IPS-NIHi7 (cell line): ENCODE results near the gene FBXL13.
A peak's percentile ranks its signal among the peaks of the same experiment; 100 is the strongest.
"Not testable (repeated sequence)": the region's sequence is repeated elsewhere in the genome, so short reads cannot be mapped to it uniquely, and the experiment has no call there.

Experiments used
- DNase-seq: peaks from one replicate; pipeline ENCODE4 v3.0.0; 2012; ENCODE audit warnings: mixed read lengths; ENCODE audit errors: extremely low spot score

The FBXL13 gene

GRCh38 chr7:102983602-102984001, 91.0 kb downstream of the FBXL13 start:
- DNase-seq: no peak

DNA sequence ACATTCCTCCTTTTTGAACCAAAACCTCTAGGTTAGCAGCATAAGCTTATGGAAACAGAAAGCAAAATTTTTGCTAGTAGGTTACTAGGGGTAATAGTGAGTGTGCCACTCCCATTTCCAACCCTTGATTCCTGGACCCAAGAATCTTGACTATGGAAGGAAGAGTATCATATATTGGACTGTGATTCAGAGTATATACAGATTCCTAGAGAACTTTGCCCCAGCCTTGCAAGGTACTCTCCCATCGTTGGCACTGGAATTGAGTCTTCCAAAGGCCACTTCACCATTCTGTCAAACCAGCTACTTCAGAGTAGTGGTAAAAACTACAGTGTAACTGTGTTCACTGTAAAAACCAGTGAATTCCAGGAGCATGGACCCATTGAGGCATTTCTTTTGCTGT, 92.4 kb downstream of the FBXL13 start:
- no peak for DNase-seq

DNA sequence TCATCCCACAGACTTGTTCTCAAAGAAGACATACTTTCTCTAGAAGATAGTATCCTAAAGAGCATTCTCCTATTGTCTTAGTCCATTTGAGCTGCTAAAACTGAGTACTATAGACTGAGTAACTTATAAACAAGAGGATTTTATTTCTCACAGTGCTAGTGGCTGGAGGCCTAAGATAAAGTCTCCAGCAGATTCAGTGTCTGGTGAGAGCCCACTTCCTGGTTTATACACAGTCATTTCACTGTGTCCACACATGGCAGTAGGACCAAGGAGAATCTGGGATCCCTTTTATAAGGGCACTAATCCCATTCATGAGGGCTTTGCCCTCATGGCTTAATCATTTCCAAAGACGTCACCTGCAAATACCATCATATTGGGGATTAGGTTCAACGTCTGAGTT, 93.1 kb downstream of the FBXL13 start:
- DNase-seq: no peak

DNA sequence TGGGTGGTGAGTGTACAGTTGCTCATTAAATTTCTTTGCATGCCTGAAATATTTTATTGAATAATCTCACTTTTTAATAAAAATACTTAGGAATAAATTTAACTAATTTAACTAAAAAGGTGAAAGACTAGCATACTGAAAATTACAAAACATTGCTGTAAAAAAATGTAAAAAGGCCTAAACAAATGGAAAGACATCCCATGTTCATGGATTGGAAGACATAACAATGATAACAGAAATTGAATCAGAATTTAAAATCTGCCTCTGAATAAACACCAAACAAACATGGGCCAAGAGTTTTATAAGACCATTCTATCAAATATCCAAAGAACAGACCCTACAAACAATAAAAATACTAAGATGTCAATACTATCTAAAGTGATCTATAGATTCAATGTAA, 94.9 kb downstream of the FBXL13 start:
- no peak for DNase-seq

DNA sequence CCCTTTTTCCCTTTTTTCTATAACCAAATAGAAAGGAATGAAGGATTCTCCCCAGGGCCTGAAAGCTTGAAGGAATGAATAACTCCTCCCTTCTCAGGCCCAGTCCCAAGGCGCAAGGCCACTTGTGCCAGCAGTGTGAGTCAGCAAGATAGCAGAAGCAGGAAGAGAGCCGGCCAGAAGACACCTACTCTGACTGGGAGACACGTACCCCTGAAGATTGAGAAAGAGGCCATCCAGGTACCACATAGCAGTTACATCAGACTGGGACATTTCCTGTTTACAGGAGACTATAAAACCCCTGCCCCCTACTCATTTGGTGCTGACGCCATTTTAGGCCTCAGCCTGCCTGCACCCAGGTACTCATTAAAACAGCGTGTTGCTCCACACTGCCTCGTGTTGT, 96.3 kb downstream of the FBXL13 start:
- no peak for DNase-seq

DNA sequence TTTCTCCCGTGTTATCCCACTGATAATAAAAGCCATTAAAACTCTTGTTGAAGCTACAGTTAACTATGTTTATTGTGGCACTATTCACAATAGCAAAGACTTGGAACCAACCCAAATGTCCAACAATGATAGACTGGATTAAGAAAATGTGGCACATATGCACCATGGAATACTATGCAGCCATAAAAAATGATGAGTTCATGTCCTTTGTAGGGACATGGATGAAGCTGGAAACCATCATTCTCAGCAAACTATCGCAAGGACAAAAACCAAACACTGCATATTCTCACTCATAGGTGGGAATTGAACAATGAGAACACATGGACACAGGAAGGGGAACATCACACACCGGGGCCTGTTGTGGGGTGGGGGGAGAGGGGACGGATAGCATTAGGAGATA, 97.0 kb downstream of the FBXL13 start:
- not testable (repeated sequence) for DNase-seq

- no peak for DNase-seq
Measured at GRCh38 chr7:102976493-102976892, 98.1 kb downstream of the FBXL13 start.

DNA sequence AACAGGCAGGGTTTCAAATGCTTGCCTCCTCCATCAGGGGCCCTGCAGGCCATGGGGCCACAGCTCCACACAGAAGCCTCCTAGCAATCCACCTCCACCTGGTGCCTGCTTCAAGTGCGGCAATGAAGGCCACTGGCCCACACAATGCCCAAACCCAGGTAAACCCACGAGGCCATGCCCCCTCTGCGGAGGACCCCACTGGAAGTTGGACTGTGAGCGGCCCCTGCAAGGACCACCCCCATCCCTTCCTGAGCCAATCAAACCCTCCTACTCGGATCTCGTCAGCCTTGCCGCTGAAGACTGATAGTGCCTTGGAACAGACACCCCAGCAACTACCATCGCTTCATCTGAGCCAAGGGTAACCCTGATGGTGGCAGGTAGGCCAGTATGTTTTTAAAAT, 98.7 kb downstream of the FBXL13 start:
- no peak for DNase-seq

DNA sequence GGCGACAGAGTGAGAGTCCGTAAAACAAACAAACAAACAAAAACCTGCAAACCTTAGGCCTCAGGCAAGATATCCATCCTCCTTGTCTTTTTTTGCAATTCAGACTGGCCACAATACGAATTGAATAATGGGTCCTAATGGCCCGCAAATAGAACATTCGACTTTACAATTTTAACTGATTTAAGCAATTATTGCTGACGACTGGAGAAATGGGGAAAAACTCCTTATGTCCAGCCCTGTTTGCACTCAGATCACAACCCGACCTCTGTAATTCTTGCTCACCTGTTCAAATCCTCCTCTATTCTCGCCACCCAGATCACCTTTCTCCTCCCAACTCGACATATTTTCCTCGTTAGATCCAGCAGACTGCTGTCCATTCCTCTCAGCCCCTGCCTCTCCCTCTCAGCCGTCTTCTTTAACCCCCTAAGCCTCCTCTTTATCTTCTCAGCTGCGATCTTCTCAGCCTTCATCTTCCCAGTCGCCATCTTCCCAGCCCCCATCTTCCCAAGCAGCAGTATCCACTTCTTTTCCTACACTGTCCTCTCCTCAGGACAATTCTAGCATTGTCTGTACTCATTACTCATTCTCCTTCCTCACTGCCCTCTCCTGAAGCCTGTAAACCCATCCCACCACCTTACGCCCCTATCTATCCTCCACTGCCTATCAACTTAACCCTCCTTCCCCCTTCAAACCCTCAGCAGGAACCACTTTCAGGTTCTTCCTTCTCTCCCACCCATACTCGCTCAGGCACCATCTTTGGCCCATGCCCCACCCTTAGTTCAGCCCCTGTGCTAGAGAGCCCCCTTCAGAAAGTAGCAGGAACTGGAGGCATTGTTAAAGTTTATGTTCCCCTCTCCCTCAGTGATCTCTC, 100.0 kb downstream of the FBXL13 start:
- peak; percentile 40 for DNase-seq

GRCh38 chr7:102973096-102973802, 101.3 kb downstream of the FBXL13 start:
- DNase-seq: no peak

GRCh38 chr7:102967798-102968197, 106.8 kb downstream of the FBXL13 start:
- DNase-seq: no peak

- no peak for DNase-seq
Measured at GRCh38 chr7:102966465-102966864, 108.1 kb downstream of the FBXL13 start.

- not testable (repeated sequence) for DNase-seq
Measured at GRCh38 chr7:102961993-102962392, 112.6 kb downstream of the FBXL13 start.

DNA sequence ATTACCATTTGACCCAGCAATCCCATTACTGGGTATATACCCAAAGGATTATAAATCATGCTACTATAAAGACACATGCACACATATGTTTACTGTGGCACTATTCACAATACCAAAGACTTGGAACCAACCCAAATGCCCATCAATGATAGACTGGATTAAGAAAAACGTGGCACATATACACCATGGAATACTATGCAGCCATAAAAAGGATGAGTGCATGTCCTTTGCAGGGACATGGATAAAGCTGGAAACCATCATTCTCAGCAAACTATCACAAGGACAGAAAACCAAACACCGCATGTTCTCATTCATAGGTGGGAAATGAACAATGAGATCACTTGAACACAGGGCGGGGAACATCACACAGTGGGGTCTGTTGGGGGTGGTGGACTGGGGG, 116.6 kb downstream of the FBXL13 start:
- not testable (repeated sequence) for DNase-seq

DNA sequence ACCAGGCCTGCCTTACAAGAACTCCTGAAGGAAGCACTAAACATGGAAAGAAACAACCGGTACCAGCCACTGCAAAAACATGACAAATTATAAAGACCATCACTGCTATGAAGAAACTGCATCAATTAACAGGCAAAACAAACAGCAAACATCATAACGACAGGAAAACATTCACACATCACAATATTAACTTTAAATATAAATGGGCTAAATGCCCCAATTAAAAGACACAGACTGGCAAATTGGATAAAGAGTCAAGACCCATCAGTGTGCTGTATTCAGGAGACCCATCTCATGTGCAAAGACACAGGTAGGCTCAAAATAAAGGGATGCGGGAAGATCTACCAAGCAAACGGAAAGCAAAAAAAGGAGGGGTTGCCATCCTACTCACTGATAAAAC, 120.2 kb downstream of the FBXL13 start:
- not testable (repeated sequence) for DNase-seq

DNA sequence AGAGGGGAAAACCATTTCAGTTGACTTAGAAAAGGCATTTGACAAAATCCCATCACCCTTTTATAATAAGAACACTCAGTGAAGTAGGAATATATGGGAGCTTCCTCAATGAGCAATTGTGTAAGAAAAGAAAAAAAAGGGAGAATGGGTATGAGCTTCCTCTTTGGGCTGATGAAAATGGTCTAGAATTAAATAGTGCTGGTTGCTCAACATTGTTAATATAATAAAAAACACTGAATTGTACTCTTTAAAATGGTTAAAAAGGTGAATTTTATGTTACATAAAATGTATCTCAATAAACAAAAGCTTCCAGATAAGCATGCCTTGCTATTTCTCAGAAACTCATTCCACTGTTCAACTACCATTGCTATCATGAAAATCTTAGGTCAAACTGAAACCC, 121.2 kb downstream of the FBXL13 start:
- no peak for DNase-seq

DNA sequence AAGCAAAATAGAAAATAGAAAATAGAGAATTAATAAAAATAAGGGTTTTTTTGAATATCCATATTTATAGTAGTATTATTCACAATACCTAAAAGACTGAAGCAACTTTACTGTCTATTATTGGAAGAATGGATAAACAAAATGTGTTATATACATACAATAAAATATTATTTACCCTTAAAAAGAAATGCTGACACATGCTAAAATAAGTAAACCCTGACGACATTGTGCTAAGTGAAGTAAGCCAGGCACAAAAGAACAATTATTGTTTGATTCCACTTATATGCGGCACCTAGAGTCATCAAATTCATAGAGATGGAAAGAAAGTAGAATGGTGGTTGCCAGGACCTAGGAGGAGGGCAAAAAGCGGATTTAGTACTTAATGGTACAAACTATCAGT, 122.8 kb downstream of the FBXL13 start:
- DNase-seq: no peak

- DNase-seq: no peak
Measured at GRCh38 chr7:102944241-102944640, 130.4 kb downstream of the FBXL13 start.

- DNase-seq: no peak
Measured at GRCh38 chr7:102943423-102944169, 131.0 kb downstream of the FBXL13 start.

- DNase-seq: no peak
Measured at GRCh38 chr7:102942868-102943267, 131.7 kb downstream of the FBXL13 start.

DNA sequence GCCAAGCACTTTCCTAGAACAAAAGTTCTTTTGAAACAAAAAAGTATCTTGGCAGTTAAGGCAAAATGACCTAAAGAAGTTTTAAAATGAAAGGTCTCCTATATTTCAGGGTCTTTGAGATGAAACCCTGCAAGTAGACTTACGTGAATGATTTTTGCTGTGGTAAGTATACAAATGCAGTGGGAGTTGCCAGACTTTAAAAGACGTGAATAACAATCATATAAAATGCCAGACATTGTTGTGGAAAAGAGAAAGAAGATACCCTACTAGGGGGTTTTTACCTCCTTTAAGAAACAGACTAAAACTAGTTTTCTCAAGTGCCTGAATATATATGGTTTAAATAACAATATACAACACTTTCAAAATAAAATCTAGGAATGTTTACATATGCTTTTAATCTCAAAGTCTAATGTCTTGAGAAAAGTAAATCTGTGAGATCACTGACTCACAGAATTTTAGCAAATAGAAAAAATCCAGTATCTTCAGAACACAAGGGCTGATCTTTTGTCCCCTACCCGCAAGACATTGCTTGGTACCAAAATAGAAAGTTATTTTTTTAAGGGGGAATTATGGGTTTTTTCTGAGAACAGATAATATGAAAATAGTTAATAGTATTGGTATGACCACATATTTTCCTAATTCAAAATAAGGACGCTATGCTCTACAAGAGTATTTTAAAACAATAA, 132.3 kb downstream of the FBXL13 start:
- no peak for DNase-seq

- no peak for DNase-seq
Measured at GRCh38 chr7:102938679-102939078, 135.9 kb downstream of the FBXL13 start.
